ENCODE measurements around the gene ZNF8.
"Not testable (repeated sequence)": the region's sequence is repeated elsewhere in the genome, so short reads cannot be mapped to it uniquely, and the experiment has no call there.

ZNF8 gene

GRCh38 chr19:58252102-58252685 is 26.6 kb upstream of the ZNF8 start:
- Histone ChIP-seq H3K4me1 (no peaks in the 10 kb centered on the region), H3K27ac (no peak overlapping the region), H3K9me3 (peaks cover 51 to 100% (median 99%) of the 10 kb centered on the region in 3 donors), H3K27me3 (no peaks in the 10 kb centered on the region), H3K4me3 (no peak overlapping the region), H3K36me3 (peaks cover 99 to 100% (median 100%) of the 10 kb centered on the region in 3 donors)
- intact Hi-C loops (cut with DNase I; ENCODE audit: low total_unique reads), result no loop called here
- TF ChIP-seq, protein P1, sequence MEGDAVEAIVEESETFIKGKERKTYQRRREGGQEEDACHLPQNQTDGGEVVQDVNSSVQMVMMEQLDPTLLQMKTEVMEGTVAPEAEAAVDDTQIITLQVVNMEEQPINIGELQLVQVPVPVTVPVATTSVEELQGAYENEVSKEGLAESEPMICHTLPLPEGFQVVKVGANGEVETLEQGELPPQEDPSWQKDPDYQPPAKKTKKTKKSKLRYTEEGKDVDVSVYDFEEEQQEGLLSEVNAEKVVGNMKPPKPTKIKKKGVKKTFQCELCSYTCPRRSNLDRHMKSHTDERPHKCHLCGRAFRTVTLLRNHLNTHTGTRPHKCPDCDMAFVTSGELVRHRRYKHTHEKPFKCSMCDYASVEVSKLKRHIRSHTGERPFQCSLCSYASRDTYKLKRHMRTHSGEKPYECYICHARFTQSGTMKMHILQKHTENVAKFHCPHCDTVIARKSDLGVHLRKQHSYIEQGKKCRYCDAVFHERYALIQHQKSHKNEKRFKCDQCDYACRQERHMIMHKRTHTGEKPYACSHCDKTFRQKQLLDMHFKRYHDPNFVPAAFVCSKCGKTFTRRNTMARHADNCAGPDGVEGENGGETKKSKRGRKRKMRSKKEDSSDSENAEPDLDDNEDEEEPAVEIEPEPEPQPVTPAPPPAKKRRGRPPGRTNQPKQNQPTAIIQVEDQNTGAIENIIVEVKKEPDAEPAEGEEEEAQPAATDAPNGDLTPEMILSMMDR (IDR thresholded peaks at IDR 0.05), result no peak
- DNase-seq, result no peak

DNA sequence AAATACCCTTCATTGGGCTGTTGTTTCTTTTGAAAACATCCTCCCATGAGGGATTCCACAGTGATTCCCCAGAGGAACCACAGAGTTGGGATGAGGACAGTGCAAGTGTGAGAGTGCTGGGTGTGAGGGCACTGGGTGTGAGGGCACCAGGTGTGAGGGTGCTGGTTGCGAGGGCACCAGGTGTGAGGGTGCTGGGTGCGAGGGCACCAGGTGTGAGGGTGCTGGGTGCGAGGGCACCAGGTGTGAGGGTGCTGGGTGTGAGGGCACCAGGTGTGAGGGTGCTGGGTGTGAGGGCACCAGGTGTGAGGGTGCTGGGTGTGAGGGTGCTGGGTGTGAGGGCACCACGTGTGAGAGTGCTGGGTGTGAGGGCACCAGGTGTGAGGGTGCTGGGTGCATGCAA is 20.5 kb upstream of the ZNF8 start:
- DNase-seq; intact Hi-C loops (cut with DNase I; ENCODE audit: low total_unique reads); H3K27ac ChIP-seq; H3K4me3 ChIP-seq; H3K27me3 ChIP-seq; H3K4me1 ChIP-seq: not testable (repeated sequence)
- Histone ChIP-seq H3K9me3 (peaks cover 71 to 100% (median 99%) of the 10 kb centered on the region in 3 donors), H3K36me3 (peaks cover 99 to 100% (median 100%) of the 10 kb centered on the region in 3 donors)

GRCh38 chr19:58261600-58261967 is 17.2 kb upstream of the ZNF8 start:
- intact Hi-C loops (cut with DNase I; ENCODE audit: low total_unique reads), result no loop called here
- Histone ChIP-seq H3K4me1 (no peaks in the 10 kb centered on the region), H3K27ac (no peak overlapping the region), H3K36me3 (peaks cover 98 to 99% (median 99%) of the 10 kb centered on the region in 3 donors), H3K9me3 (peaks cover 64 to 100% (median 100%) of the 10 kb centered on the region in 3 donors), H3K4me3 (no peak overlapping the region), H3K27me3 (no peaks in the 10 kb centered on the region)
- TF ChIP-seq, protein P1 (IDR thresholded peaks at IDR 0.05), result no peak
- DNase-seq, result no peak

DNA sequence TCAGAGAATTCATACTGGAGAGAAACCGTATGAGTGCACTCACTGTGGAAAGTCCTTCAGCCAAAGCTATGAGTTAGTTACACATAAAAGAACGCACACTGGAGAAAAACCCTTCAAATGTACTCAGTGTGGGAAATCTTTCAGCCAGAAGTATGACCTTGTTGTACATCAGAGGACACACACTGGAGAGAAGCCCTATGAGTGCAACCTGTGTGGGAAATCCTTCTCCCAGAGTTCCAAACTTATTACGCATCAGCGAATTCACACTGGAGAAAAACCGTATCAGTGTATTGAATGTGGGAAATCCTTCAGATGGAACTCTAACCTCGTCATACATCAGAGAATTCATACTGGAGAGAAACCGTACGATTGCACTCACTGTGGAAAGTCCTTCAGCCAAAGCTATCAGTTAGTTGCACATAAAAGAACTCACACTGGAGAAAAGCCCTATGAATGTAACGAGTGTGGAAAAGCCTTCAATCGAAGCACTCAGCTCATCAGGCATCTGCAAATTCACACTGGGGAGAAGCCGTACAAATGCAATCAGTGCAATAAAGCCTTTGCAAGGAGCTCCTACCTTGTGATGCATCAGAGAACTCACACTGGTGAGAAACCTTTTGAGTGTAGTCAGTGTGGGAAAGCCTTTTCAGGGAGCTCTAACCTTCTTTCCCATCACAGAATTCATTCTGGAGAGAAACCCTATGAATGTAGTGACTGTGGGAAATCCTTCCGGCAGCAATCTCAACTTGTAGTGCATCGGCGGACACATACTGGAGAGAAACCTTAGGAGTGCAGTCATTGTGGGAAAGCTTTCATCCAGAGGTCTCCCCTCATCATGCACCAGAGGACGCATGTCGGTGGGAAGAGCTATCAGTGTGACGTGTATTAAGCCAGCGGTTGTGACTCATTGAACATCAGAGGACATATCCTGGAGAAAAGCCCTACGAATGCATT is 16.5 kb upstream of the ZNF8 start:
- H3K27me3 ChIP-seq, result no peaks in the 10 kb centered on the region
- TF ChIP-seq, protein P1 (IDR thresholded peaks at IDR 0.05), result no peak
- H3K27ac ChIP-seq, result no peak overlapping the region
- intact Hi-C loops (cut with DNase I; ENCODE audit: low total_unique reads), result no loop called here
- DNase-seq, result no peak
- no peak overlapping the region for H3K4me3 ChIP-seq
- peaks cover 98 to 99% (median 99%) of the 10 kb centered on the region in 3 donors for H3K36me3 ChIP-seq
- H3K4me1 ChIP-seq, result no peaks in the 10 kb centered on the region
- H3K9me3 ChIP-seq, result peaks cover 59 to 100% (median 100%) of the 10 kb centered on the region in 3 donors

GRCh38 chr19:58262922-58263296 is 15.8 kb upstream of the ZNF8 start:
- DNase-seq, result no peak
- Histone ChIP-seq H3K27me3 (no peaks in the 10 kb centered on the region), H3K27ac (no peak overlapping the region), H3K4me3 (no peak overlapping the region), H3K36me3 (peaks cover 98 to 99% (median 99%) of the 10 kb centered on the region in 3 donors), H3K9me3 (peaks cover 58 to 100% (median 100%) of the 10 kb centered on the region in 3 donors), H3K4me1 (no peaks in the 10 kb centered on the region)
- TF ChIP-seq, protein P1 (IDR thresholded peaks at IDR 0.05), result no peak
- intact Hi-C loops (cut with DNase I; ENCODE audit: low total_unique reads), result no loop called here

GRCh38 chr19:58265100-58265499 is 13.7 kb upstream of the ZNF8 start:
- H3K9me3 ChIP-seq, result peaks cover 53 to 100% (median 100%) of the 10 kb centered on the region in 3 donors
- H3K27me3 ChIP-seq, result no peaks in the 10 kb centered on the region
- H3K27ac ChIP-seq, result no peak overlapping the region
- no peaks in the 10 kb centered on the region for H3K4me1 ChIP-seq
- intact Hi-C loops (cut with DNase I; ENCODE audit: low total_unique reads), result no loop called here
- peaks cover 90 to 95% (median 95%) of the 10 kb centered on the region in 3 donors for H3K36me3 ChIP-seq
- no peak overlapping the region for H3K4me3 ChIP-seq
- TF ChIP-seq, protein P1 (IDR thresholded peaks at IDR 0.05), result no peak
- DNase-seq, result no peak
